HAP-1 (cell line): ENCODE measurements around the gene LINGO1.

Source experiments
- DNase-seq, 2 experiments: peaks; one replicate each; pipeline ENCODE4 v3.0.0-alpha.2; 2016 to 2020; ENCODE audit warnings: low spot score in 2 of 2
- H3K27me3 ChIP-seq: fragments of 250-450 bp; sonication (Bioruptor Pico); 2 replicates; pipeline ENCODE4 v1.5.1; 2020; ENCODE audit warnings: low read depth, mild to moderate bottlenecking, moderate library complexity
- H3K36me3 ChIP-seq: fragments of 250-450 bp; sonication (Bioruptor Pico); replicated peaks from 2 replicates; pipeline ENCODE4 v1.5.1; 2020; ENCODE audit warnings: mild to moderate bottlenecking
- H3K4me1 ChIP-seq: fragments of 250-450 bp; sonication (Bioruptor Pico); 2 replicates; pipeline ENCODE4 v1.5.1; 2020; ENCODE audit warnings: mild to moderate bottlenecking
- H3K4me3 ChIP-seq: fragments of 250-450 bp; sonication (Bioruptor Pico); 2 replicates; pipeline ENCODE4 v1.5.1; 2020; ENCODE audit warnings: mild to moderate bottlenecking, moderate library complexity
- H3K9me3 ChIP-seq: fragments of 250-450 bp; sonication (Bioruptor Pico); 2 replicates; pipeline ENCODE4 v1.5.1; 2020; ENCODE audit warnings: mild to moderate bottlenecking, moderate library complexity
- in situ Hi-C: fragments of 300-500 bp; cut with MboI; formaldehyde crosslinking; loops from 3 replicates; pipeline ENCODE4 v1.14.3; 2020; ENCODE audit warnings: low sequenced_read_pairs, inconsistent platforms, mixed read lengths

The LINGO1 gene

DNA sequence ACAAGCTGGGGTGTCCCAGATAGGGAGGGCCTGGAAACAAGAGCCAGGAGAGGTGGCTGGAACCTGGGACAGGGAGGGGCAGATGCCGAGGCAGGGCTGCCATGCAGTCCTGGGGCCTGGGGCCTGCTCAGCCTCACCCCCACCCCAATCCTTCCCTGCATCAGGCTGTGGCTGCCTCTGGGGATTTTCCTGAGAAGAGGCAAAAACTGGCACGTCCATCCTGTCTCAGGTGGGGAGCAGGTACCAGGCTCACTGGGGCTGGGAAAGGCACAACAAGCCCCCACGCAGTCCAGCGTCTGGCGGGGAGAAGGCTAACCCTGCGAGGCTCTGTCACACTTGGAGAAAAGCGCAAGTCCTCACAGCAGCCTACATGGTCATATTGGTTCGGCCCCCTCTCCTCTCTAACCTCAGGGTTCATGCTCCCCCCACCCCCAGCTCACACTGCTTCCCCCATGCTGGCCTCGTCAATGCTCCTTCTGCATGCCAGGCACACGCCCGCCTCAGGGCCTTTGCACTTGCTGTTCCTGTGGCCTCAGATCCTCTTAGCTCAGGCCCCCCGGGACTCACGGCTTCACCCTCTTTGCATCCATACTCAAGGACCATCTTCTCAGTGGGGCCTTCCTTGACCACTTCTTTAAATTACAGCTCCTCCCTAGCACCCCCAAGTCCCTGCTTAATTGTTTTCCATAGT, 53.1 kb downstream of the LINGO1 start:
- no peaks in the 10 kb centered on the region for H3K9me3 ChIP-seq
- no peaks in the 10 kb centered on the region for H3K4me1 ChIP-seq
- no peak overlapping the region for H3K4me3 ChIP-seq
- no peaks in the 10 kb centered on the region; the same call in 1 of the 2 replicates for H3K27me3 ChIP-seq
- DNase-seq, result no peak
- in situ Hi-C loops, result no loop called here
- no peaks in the 10 kb centered on the region for H3K36me3 ChIP-seq

DNA sequence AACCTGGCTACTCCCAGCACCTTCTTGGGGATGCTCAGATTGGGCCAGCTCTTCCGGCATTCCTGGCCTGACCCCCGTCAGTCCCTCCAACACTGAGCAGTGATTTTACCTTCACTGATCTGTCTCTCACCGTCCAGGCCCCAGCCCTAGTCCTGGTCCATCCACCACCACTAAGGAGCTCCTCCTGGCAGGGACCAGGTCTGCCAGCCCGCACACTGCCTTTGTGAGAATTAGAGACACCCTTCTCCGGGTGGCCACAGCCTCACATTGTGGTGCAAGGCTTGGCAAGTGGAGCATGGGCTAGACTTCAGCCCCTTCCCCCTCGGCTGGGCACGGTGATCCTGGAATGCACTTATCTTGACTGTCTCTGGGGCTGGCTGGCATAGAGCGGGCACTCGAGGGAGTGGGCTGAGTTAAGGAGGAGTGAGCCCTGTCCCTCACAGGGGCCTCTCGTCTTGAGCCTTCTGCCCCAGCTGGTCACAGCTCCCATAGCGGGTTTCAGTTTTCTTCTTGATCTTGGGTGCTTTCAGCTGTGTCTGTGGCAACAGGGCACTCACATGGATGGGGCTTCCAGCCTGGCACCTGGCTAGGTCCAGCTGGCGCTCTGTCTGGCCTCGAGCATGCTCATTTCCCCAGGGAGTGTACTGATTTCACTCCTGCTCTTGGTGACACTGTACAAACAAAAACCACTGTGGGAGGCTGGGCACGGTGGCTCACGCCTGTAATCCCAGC, 53.9 kb downstream of the LINGO1 start:
- H3K4me3 ChIP-seq, result no peak overlapping the region
- no peak for DNase-seq
- no peaks in the 10 kb centered on the region for H3K9me3 ChIP-seq
- no peaks in the 10 kb centered on the region for H3K36me3 ChIP-seq
- H3K27me3 ChIP-seq, result no peaks in the 10 kb centered on the region; the same call in 1 of the 2 replicates
- in situ Hi-C loops, result no loop called here
- H3K4me1 ChIP-seq, result no peaks in the 10 kb centered on the region

DNA sequence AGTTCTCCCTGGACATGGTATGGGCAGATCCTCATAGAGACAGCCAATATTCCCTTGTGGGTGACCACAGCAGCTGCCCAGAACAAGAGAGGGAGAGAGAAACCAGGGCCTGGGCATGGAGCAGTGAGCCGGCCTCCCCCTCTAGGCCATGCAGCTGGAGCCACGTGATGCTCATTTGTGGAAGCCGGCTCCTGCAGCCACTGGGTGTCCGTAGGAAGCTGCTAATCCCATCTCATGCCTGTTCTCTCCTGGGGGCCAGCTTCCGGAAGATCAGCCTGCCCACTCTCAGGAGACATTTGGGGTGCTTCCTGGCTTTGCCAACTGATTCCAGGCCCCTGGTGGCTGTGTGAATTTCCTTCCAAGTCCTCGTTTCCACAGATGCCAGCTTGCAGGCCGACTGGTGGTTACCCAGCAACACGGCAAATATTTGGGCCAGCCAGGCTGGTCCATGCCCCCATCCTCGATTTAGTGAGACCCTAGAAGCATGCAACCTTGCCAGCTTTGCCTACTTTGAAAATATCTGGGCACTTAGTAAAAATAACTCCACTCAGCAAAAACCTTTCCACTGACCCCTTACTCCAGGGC, 55.3 kb downstream of the LINGO1 start:
- DNase-seq, result no peak
- Histone ChIP-seq H3K4me3 (no peak overlapping the region), H3K4me1 (no peaks in the 10 kb centered on the region), H3K36me3 (no peaks in the 10 kb centered on the region), H3K9me3 (no peaks in the 10 kb centered on the region), H3K27me3 (no peaks in the 10 kb centered on the region; the same call in 1 of the 2 replicates)
- in situ Hi-C loops, result no loop called here

DNA sequence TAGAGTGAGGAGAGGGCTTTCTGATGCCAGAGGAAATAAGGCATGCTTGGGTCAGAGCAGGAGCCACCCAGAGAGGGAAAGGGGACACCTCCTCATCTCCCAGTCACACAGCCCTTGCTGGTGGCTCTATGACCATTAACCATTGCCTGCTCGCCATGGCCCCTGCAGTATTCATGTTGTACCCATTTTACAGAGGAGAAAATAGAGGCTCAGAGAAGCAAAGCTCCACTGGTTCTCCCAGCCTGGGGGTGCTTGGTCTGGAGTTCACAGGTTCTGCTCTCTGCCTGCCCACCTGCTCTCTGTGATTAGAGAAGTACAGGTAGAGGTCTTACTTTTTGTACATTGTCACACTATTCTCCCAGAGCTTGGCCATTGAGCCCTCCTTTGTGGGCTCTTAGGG, 56.2 kb downstream of the LINGO1 start:
- Histone ChIP-seq H3K27me3 (no peaks in the 10 kb centered on the region; the same call in 1 of the 2 replicates), H3K9me3 (no peaks in the 10 kb centered on the region), H3K4me1 (no peaks in the 10 kb centered on the region), H3K36me3 (no peaks in the 10 kb centered on the region), H3K4me3 (no peak overlapping the region)
- no peak for DNase-seq
- in situ Hi-C loops, result no loop called here

DNA sequence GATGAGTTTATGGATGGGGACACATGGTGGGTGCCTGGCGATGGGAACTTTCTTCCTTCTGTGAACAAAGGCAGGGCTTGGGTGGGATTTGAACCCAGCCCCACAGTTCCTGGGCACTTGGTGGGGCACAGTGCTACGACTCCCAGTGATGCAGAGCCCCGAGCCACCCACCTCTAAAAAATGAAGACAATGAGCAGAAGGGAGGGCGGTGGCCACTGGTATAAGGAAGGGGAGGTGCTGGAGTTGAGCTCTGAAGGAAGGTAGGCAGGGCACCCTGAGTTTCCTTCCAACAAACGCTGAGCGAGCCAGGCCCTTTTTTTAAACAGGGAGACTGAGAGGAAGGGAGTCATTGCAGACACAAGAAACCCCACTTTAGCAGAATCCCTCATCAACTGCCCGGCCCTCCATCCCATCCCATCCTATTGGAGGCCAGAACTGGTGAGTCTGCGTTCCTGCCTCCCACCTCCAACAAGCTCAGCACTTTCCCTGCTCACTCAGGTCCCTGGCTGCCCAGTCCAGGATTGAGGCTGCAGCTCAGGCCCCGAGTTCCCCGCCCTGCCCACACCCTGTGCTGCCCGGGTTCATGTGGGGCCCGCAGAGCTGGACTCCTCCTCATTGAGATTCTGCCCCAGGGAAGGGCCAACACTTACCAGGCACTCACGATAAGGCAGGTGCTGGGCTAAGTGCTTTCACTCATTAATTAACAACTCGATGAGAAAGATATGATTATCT, 57.3 kb downstream of the LINGO1 start:
- in situ Hi-C loops, result no loop called here
- Histone ChIP-seq H3K36me3 (no peaks in the 10 kb centered on the region), H3K27me3 (no peaks in the 10 kb centered on the region; the same call in 1 of the 2 replicates), H3K4me3 (no peak overlapping the region), H3K4me1 (no peaks in the 10 kb centered on the region), H3K9me3 (no peaks in the 10 kb centered on the region)
- DNase-seq, result no peak

DNA sequence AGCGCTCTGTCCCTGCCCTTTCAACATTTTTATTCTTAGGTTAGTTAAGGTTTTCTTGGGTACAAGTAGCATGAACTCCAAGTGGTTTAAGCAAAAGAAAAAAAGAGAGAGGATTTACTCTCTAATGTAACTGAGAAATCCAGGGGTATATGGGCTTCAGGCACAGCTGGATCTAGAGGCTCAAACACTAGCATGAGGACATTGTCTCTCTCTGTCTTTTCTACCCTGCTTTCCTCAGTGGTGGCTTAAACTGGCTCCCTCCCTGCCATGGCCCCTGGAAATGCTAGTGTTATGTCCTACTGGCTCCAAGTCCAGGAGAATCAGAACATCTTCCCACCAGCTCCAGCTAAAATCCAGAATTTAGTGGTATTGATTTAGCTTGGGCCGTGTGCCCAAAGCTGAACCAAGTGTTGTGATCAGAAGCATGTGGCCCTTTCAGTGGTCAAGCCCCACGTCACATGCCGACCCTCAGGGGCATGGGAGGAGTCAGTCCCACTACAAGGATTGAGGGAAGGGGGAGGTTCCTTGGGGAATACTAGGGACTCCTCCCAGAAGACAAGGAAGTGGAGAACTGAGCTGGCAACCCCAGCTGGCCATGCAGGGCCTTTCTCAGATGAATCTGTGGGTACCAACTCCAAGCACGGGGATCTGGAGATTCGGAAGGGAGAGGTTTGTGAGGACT, 58.0 kb downstream of the LINGO1 start:
- Histone ChIP-seq H3K4me1 (no peaks in the 10 kb centered on the region), H3K9me3 (no peaks in the 10 kb centered on the region), H3K27me3 (no peaks in the 10 kb centered on the region; the same call in 1 of the 2 replicates), H3K36me3 (no peaks in the 10 kb centered on the region), H3K4me3 (no peak overlapping the region)
- no peak for DNase-seq
- in situ Hi-C loops, result no loop called here

DNA sequence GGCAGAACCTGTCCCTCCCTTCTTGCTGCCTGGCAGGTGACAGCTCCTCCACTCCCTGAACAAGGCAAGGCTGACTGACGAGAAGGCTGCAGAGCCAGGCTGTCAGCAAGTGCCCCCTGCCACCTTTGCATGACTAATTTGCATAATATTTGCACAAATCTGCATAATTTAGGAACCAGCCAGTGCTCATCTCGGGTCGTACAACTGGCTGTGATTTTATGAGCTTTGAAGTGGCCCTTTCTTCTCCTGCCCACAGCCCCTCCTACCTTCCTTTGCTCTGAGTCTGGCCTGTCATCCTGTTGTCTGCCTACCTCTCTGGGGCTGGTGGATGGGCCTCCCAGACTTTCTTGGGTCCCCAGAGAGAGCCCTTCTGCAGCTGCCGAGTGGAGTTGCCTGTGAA, 58.9 kb downstream of the LINGO1 start:
- Histone ChIP-seq H3K27me3 (no peaks in the 10 kb centered on the region; the same call in 1 of the 2 replicates), H3K4me3 (no peak overlapping the region), H3K36me3 (no peaks in the 10 kb centered on the region), H3K9me3 (no peaks in the 10 kb centered on the region), H3K4me1 (no peaks in the 10 kb centered on the region)
- DNase-seq, result no peak
- in situ Hi-C loops, result no loop called here

DNA sequence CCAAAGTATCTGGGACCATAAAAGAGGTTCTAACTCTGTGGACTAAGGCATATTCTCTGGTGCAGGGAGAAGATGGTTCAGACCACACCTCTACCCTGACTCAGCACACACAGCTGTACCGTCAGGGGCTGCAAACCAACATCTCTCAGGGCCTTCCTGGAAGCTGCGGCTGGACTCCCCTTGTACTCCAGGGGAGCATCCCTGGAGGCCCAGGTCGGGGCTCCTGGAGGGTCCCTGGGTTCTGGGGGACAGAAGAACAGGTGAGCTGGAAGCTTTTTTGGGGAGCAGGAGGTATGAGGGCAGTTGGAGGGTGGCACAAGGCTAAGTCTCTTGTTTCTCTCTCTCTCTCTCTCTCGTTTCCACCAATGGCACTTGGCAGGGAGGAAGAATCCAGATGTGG, 60.5 kb downstream of the LINGO1 start:
- no peak for DNase-seq
- in situ Hi-C loops, result no loop called here
- H3K36me3 ChIP-seq, result no peaks in the 10 kb centered on the region
- H3K27me3 ChIP-seq, result no peaks in the 10 kb centered on the region; the same call in 1 of the 2 replicates
- no peaks in the 10 kb centered on the region for H3K4me1 ChIP-seq
- no peaks in the 10 kb centered on the region for H3K9me3 ChIP-seq
- no peak overlapping the region for H3K4me3 ChIP-seq

DNA sequence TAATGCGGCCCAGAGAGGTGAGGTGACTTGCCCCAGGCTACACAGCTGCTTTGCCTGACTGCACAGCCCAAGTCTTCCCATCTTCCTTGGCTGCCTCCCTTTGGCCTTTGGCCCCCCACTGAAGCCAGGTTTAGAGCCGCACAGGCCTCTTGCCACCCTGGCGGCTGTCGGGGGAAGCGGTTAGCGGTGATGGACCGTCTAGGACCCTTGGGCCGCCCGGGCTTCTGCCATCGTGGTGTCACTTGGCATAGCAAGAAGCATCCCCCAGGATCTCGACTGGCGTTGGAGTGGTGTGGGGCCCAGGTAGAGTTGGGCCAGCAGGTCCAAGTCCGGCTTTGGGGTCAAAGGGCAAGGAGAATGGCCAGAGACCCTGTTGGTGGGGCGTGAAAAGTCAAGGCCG, 61.0 kb downstream of the LINGO1 start:
- Histone ChIP-seq H3K9me3 (no peaks in the 10 kb centered on the region), H3K36me3 (no peaks in the 10 kb centered on the region), H3K4me1 (no peaks in the 10 kb centered on the region), H3K27me3 (no peaks in the 10 kb centered on the region; the same call in 1 of the 2 replicates), H3K4me3 (no peak overlapping the region)
- in situ Hi-C loops, result no loop called here
- DNase-seq, result no peak

DNA sequence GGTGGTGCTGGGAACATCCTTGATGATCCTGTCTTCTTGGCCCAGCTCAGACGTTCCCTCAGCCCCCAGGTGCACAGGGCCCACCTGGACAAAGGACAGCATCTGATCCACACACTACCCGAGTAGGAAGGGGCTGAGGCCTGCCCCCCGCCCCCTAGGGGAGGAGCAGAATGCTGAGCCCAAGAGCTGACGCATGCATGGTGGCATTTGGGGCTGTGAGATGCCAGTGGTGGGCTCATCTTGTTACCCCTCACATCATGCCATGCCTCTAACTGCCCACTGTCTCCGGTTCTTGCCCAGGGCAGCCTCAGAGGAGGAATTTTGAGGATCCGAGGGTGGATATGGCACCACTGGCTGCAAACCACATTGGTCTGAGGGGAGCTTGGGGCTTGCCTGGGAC, 61.5 kb downstream of the LINGO1 start:
- no peaks in the 10 kb centered on the region for H3K36me3 ChIP-seq
- no peaks in the 10 kb centered on the region for H3K4me1 ChIP-seq
- in situ Hi-C loops, result no loop called here
- DNase-seq, result no peak
- no peak overlapping the region for H3K4me3 ChIP-seq
- no peaks in the 10 kb centered on the region; the same call in 1 of the 2 replicates for H3K27me3 ChIP-seq
- H3K9me3 ChIP-seq, result no peaks in the 10 kb centered on the region

DNA sequence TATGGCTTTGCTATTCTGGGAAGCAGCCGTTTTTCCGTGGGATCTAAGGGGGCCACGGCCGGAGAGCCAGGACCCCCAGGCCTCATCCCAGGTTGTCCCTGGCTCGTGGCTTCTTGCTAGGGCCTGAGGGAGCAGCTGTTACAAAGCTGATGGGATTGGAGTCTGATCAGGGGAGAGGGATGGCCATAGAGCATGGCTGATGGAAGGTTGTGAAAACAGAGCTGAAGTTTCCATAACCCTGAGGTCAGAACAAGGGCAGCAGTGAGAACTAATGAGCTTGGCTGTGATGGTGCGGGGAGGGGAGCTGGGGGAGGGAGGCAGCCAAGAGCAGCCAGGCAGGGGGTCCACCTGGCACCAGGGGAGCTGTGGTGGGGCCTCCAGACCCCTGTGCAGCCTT, 63.0 kb downstream of the LINGO1 start:
- in situ Hi-C loops, result no loop called here
- no peaks in the 10 kb centered on the region for H3K4me1 ChIP-seq
- no peak for DNase-seq

DNA sequence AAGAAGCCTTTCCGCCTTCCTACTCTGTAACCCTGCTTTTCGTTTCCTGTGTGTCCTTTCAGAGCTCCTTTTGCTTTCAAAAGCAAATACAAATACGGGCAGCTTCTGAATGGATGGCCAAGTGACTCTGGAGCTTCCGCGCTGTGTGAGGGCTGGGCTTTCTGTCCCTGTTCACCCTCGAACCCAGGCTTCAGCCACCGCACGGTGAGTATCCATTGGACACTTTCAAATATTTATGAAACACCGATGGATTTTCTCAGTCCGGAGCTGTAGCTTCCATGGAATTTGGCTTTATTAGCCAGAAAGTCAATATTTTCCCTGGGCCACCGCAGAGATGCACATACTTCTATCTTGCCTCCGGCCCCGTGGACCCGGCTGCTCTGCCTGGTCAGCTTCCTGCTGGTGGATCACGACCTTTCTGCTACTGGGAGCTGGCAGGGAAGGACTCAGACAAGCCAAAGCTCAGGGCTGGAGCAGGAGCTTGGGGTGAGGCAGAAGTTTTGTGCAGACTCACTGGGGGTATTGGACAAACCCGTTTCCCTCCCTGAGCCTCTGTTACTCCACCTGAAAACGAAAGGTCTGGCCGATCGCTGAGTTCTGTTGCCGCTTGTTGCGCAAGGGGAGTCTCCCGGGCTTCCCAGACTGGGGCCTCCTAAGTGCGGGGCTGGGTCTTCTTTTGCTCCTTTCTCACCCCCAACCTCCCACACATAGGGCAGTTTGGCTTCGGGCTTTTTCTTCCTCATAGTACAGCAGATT, 63.6 kb downstream of the LINGO1 start:
- H3K4me3 ChIP-seq, result no peak overlapping the region
- no peaks in the 10 kb centered on the region for H3K9me3 ChIP-seq
- no peaks in the 10 kb centered on the region for H3K4me1 ChIP-seq
- in situ Hi-C loops, result no loop called here
- no peaks in the 10 kb centered on the region for H3K27me3 ChIP-seq
- no peaks in the 10 kb centered on the region for H3K36me3 ChIP-seq
- DNase-seq, result no peak

More for the DNA sequence above, 63.0 kb downstream of the LINGO1 start:
- Histone ChIP-seq H3K36me3 (no peaks in the 10 kb centered on the region), H3K27me3 (no peaks in the 10 kb centered on the region), H3K9me3 (no peaks in the 10 kb centered on the region), H3K4me3 (no peak overlapping the region)
